Activated CD8-positive, alpha-beta memory T cell treated with anti-CD3 and anti-CD28 coated beads, Interleukin-2, amount 50 U/mL, for 48 hours (primary cell): ENCODE data around the gene ANXA3.

Experiments used
- DNase-seq: peaks from one replicate; pipeline ENCODE4 v3.0.0-alpha.2; 2020

Gene ANXA3

GRCh38 chr4:78613522-78614321 lies 62.2 kb downstream of the ANXA3 start:
- DNase-seq: no peak

DNA sequence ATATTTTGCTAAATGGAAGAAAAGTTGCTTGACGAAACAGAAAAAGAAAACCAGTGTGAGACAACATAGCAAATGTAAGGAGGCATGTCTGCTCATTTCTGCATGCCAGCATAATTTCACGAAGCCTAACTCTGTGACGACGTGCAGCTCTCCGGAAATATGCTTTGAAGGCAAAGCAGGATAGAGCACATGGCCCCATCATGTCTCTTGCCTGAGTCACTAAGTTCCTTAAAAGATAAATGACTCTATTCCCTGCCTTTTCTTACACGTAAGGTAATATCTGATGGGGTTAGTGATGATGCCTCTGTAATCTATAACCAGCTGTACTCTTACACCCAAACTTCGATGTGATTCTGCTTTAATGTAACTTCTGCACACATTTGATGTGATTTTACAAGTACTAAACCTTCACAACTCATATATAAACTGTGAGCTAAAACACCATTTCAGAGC lies 64.5 kb downstream of the ANXA3 start:
- DNase-seq: no peak

- DNase-seq: no peak
These were observed 66.9 kb downstream of the ANXA3 start for GRCh38 chr4:78618436-78618835.

DNA sequence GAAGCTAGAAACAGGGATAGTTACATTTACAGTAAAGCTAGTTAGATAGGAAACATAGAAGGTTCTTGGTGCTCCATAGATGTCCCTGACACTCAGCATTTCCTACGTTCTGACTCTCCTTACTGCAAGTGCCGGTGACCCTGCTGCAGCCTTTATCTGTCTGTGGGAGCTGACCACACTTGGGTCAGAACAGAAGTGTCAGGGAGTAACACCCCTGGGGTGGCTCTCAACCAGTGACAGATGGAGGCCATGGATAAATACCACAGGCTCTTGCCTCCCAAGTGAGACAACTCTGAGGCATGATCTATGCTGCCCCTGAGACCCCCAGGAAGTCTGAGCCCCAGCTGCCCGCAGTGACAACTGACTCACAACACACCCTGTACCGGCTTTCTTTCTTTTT lies 69.8 kb downstream of the ANXA3 start:
- DNase-seq: no peak

DNA sequence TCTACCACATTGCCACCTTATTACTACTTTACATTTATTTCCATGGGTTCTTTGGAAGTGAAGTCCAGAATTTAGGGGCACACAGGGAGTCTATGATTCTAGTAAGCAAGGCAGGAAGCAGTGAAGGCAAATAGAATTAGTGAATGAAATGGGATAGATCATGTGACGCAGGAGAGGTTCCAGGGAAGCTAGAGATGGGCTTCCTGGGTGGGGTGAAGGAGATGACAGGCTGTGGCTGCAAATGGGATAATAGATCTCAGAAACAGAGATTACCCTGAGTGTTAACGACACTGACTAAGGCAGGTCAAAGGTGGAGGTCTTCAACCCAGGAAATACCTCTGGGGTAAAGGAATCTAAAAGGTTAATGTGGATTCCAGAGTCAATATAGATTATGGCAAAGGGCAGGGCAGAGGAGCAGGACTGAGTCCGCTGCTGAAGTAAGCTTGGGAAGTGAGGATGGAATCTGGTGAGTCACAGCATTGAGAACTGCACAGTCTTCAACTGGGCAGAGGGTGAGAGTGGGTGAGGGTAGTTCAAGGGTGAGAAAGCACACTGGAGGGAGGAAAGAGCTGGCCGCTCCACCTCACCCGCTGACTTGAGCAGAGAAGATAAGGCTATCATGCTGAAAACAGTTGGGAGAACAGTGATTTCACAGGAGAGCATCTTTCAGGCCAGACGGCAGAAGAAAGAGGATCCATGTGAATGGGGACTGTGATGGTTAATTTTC lies 70.8 kb downstream of the ANXA3 start:
- no peak for DNase-seq

DNA sequence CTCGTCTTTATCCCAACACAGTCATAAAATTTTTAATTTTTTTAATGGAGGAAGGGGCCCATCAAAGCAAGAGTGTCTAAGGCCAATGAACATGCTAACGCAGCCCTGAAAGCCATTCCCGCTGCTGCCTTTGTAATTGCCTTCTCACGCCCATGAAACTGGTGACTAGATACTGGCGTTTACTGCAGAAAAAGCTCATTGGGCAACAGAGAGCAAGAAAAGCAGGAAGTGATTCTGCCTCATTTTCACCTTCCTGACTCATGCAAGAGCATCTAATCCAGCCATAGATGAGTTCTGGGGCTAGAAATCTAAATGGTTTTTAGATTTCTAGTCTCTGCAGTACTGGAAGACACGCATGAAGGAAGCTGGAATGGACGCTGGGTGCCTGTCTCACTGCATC lies 72.5 kb downstream of the ANXA3 start:
- no peak for DNase-seq

- DNase-seq: no peak
These were observed 73.5 kb downstream of the ANXA3 start for GRCh38 chr4:78625073-78625472.

GRCh38 chr4:78627046-78627965 lies 75.7 kb downstream of the ANXA3 start:
- no peak for DNase-seq

- DNase-seq: no peak
These were observed 76.6 kb downstream of the ANXA3 start for GRCh38 chr4:78627966-78628678.

GRCh38 chr4:78629991-78630541 lies 78.5 kb downstream of the ANXA3 start:
- no peak for DNase-seq

GRCh38 chr4:78630615-78631014 lies 79.0 kb downstream of the ANXA3 start:
- no peak for DNase-seq

DNA sequence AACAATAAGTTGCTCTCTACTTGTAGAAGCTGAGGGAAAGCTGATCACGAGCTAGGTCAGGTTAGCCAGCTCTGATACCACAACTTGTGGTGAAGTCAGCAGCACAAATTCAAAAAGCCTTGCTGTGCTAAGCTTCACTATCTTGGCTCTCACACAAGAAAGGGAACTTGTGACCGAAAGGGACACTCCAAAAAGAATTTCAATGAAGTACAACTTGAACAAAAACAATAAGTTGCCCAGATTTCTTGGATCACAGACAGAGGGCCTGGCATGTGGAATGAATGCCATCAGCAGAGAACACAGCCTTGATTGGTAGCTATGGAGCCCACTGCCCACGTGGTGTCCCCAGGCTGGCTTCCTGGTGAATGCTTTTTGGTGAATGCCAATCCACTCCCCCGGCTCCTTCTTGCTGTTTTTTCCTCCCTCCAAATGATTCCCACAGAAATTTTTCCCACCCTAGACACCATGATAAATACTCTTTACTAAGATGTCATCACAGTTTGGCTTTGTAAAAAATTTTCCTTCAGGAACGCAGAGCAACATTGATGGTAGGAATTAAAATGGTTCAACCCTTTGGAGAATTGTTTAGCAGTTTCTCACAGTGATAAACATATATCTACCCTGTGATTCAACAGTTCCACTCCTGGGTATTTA lies 82.6 kb downstream of the ANXA3 start:
- no peak for DNase-seq

DNA sequence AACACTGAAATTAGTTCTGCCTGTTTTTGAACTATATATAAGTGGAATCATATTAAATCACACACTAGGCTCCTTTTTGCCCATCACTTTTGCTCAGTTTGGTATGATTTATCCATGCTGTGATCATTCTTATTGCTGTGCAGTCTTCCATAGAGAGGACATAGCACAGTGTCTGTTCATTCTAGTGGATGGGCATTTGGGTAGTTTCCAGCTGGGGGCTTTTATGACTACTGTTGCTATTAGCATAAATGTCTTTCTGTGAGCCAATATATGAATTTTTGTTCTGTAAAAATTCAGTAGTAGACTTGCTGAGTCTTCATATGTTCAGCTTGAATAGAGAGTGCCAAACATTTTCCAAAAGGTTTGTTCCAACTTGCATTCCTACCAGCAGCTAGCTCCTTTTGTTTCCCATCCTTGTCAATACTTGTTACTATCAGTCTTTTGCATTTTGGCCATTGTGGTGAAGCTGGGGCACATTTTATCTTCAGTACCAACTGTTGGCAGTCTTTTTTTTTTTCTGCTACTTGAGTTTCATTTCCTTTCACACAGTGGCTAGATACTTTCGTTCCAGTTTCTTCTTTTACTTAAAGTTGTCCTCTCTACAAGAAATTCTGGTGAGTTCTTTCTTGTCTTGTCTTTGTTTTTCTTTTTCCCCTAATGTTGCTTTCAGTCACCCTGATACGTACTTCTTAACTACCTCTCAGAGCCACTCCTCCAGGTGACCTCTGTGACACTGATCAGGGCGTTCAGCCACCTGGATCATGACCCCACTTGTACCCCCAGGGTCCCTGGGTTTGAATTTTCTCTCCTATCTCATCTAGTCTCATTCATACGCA lies 87.0 kb downstream of the ANXA3 start:
- no peak for DNase-seq

DNA sequence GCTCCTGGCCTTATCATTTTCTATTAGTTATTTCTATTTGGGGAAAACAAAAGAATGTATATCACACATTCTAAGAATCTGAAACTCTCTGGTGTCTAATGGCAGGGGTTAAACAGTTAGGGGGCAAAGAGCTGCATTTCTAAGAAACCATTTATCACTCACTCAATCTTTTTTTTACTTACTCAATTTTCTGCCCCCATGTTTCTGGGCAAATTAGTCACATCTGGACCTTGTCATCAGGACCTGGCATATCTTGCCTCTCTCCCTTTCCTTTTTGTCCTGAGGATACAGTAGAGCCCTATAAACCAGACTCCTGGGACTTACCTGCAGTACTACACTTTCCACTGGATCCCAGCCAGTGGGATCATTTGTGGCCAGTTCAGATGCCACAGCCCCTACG lies 89.1 kb downstream of the ANXA3 start:
- DNase-seq: no peak

DNA sequence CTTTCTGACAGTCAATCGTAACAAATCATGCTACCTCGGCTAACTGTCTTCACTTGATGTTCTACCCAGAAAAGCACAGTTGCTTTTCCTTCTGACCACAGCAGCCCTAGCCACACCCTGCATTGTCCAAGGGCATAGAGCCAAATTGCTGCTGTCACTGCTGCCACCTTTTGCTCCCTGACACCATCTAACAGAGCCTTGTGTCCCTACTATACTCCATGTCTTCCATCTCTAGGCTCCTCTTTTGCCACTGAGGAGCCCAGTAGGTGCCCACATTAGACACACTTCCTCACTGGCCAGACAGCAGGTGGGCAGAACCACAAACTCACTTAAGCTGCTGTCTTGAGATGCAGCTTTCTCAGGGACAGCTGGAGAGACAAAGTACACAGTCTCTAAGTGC lies 91.4 kb downstream of the ANXA3 start:
- DNase-seq: no peak

DNA sequence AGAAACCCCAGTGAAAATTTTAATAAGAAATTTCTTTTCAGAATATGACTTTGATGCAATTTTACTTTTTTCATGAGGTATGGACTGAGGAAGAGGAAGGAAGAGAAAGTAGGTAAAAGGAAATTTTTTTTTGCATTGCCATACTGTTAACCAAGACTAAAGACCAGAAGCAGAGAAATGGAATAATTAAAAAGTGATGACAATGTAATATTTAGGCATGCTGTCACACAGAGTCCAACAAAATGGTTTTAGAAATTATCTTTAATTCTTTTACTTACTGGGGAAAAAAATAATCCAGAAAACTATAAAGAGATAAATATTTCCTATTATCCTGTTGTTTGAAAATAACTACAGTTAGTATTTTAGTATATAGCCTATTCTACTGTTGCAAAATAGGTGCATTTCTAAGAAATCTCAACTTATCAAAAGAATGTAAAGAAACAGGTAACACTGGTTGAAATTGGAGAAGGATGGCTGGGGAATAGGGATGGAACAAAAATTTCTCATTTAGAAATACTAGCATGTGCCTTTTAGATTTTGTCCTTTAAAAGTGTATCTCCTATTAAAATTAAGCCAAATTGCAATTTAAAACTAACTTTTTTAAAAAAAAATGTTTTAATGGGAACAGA lies 92.6 kb downstream of the ANXA3 start:
- DNase-seq: no peak

- no peak for DNase-seq
These were observed 93.3 kb downstream of the ANXA3 start for GRCh38 chr4:78644744-78645330.

GRCh38 chr4:78645853-78646757 lies 94.5 kb downstream of the ANXA3 start:
- no peak for DNase-seq

GRCh38 chr4:78647272-78647671 lies 95.7 kb downstream of the ANXA3 start:
- no peak for DNase-seq
